ENCODE measurements around the gene RTP5.

DNA sequence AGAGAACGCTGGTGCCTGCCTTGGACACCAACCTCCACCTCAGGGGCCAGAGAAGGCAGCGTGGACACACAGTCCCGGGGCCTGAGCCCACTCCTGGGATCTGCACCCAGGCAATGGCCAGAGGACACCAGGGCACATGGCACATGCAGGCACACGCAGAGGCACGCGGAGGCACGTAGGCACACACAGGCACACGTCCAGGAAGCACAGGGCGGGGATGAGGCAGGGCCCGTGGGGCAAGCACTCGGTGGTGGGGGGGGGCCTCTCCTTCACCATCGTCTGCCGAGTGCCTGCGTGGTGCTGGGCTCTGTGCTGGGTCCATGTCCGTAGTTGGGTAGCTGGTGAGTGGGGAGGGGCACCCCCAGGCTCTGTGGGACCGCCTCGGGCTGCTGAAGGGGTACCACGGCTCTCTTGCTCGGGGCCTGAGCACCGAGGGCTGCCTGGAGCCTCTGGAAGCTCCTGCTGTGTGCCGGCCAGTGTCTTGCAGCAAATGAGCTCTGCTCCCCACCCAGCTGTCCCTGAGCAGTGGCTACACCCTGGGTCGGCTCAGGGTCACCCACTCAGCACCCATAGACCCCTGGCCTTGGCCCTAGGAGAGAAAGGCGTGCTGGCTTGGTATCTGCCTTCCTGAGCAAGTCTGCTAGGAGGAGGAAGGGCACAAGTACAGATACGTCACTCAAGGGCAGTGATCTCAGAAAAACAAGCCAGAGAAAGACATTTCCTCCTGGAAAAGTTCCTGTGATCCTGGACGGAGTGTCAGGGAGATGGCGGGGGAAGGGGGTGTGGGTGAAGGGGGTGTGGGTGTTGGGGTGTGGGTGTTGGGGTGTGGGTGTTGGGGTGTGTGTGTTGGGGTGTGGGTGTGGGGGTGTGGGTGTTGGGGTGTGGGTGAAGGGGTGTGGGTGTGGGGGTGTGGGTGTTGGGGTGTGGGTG is 26.4 kb downstream of the RTP5 start:
- no peak for TF ChIP-seq POLR2A (IDR thresholded peaks at IDR 0.05; ENCODE audit: extremely low read depth, insufficient read length)
- TF ChIP-seq, protein P1, sequence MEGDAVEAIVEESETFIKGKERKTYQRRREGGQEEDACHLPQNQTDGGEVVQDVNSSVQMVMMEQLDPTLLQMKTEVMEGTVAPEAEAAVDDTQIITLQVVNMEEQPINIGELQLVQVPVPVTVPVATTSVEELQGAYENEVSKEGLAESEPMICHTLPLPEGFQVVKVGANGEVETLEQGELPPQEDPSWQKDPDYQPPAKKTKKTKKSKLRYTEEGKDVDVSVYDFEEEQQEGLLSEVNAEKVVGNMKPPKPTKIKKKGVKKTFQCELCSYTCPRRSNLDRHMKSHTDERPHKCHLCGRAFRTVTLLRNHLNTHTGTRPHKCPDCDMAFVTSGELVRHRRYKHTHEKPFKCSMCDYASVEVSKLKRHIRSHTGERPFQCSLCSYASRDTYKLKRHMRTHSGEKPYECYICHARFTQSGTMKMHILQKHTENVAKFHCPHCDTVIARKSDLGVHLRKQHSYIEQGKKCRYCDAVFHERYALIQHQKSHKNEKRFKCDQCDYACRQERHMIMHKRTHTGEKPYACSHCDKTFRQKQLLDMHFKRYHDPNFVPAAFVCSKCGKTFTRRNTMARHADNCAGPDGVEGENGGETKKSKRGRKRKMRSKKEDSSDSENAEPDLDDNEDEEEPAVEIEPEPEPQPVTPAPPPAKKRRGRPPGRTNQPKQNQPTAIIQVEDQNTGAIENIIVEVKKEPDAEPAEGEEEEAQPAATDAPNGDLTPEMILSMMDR (IDR thresholded peaks at IDR 0.05; ENCODE audit: low read depth, low read length): no peak
- TF ChIP-seq, protein P2, sequence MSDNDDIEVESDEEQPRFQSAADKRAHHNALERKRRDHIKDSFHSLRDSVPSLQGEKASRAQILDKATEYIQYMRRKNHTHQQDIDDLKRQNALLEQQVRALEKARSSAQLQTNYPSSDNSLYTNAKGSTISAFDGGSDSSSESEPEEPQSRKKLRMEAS (IDR thresholded peaks at IDR 0.05; ENCODE audit: low read depth, low read length): no peak

Data from NB4 (cell line).